HG03139 (cell line): ENCODE measurements around the gene ABHD8.

ENCODE experiments used
- ATAC-seq: cut with Tn5 transposase; IDR thresholded peaks from one replicate; pipeline ENCODE4 v1.9.1; 2021; ENCODE audit not compliant: unreplicated experiment

The ABHD8 gene

GRCh38 chr19:17243830-17244617 lies 59.2 kb downstream of the ABHD8 start:
- ATAC-seq: no peak

DNA sequence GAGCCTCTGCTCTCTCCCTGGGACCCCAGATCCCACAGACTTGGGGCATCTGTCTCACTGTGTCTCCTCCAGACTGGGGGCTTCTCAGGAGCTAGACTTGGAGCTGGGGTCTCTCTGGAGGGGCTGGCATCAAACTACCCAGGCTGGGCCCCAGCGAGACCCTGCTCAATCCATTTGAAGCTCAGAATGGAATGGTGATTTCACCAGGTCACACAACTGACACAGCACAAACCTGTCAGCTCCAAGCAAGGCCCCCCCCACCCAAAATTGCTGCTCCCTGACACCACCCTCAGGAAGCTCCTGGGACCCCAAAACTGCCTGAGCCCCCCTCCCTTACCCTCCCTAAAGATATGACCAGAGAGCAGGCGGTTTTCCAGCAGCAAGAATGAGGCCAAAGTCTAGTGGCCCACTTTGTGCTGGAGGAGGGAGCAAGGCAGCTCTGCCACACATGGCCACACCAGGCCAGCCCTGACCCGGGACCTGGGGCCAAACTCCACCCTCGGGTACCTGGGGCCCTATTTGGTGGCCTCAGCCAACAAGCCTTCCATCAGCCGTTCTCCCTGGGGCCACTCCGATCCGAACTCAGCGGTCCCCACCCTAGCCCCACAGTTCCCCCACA lies 59.9 kb downstream of the ABHD8 start:
- no peak for ATAC-seq

- ATAC-seq: no peak
Measured at GRCh38 chr19:17242431-17243208, 60.6 kb downstream of the ABHD8 start.
